GM12891 (cell line): ENCODE measurements around the gene FAM20A.

ENCODE experiments used
- DNase-seq: peaks from one replicate; pipeline ENCODE4 v3.0.0; 2011; ENCODE audit warnings: low spot score; ENCODE audit not compliant: insufficient read length
- FAIRE-seq: peaks from 2 replicates; lab custom pipeline; 2011; peaks lifted over from hg19 to GRCh38; lab: Jason Lieb, UNC
- PAX5 ChIP-seq: IDR thresholded peaks from 2 replicates; pipeline ENCODE4 v1.6.1; 2011; ENCODE audit warnings: low read length, moderate library complexity, mild to moderate bottlenecking; ENCODE audit not compliant: insufficient read depth, severe bottlenecking
- POLR2A ChIP-seq: IDR thresholded peaks from 2 replicates; pipeline ENCODE4 v1.6.1; 2011; ENCODE audit warnings: low read depth, low read length, control low read depth
- POLR2AphosphoS5 ChIP-seq: IDR thresholded peaks from 2 replicates; pipeline ENCODE4 v1.6.1; 2011; ENCODE audit warnings: low read depth, low read length, control low read depth
- POU2F2 ChIP-seq: IDR thresholded peaks from 2 replicates; pipeline ENCODE4 v1.6.1; 2011; ENCODE audit warnings: low read depth, mild to moderate bottlenecking, control low read depth, low read length, moderate library complexity
- SPI1 ChIP-seq: IDR thresholded peaks from 2 replicates; pipeline ENCODE4 v1.6.1; 2011; ENCODE audit warnings: low read depth, low read length, control low read depth
- TAF1 ChIP-seq: IDR thresholded peaks from 2 replicates; pipeline ENCODE4 v1.6.1; 2011; ENCODE audit warnings: low read depth, low read length, control low read depth

Gene FAM20A

GRCh38 chr17:68516732-68517131, 84.4 kb downstream of the FAM20A start:
- FAIRE-seq (no peak), DNase-seq (no peak)
- no peak for TF ChIP-seq PAX5
- TF ChIP-seq POLR2A = no peak
- no peak for TF ChIP-seq POLR2AphosphoS5
- no peak for TF ChIP-seq POU2F2
- TF ChIP-seq TAF1 = no peak
- TF ChIP-seq SPI1 = no peak

- no peak for TF ChIP-seq POLR2A
- TF ChIP-seq SPI1 = no peak
- TF ChIP-seq TAF1 = no peak
- TF ChIP-seq POU2F2 = no peak
- no peak for TF ChIP-seq PAX5
- no peak for TF ChIP-seq POLR2AphosphoS5
- FAIRE-seq (no peak), DNase-seq (no peak)
Measured at GRCh38 chr17:68514831-68515635, 86.1 kb downstream of the FAM20A start.

- TF ChIP-seq POLR2AphosphoS5 = no peak
- no peak for TF ChIP-seq PAX5
- no peak for TF ChIP-seq SPI1
- no peak for TF ChIP-seq POU2F2
- no peak for TF ChIP-seq TAF1
- no peak for TF ChIP-seq POLR2A
Measured at GRCh38 chr17:68513932-68514331, 87.2 kb downstream of the FAM20A start.

GRCh38 chr17:68512960-68513474, 88.2 kb downstream of the FAM20A start:
- FAIRE-seq = no peak
- TF ChIP-seq SPI1 = no peak
- TF ChIP-seq TAF1 = 0 out of 2 replicates have a peak, but pooled peaks have one; percentile 30
- no peak for TF ChIP-seq POU2F2
- TF ChIP-seq POLR2AphosphoS5 = no peak
- TF ChIP-seq PAX5 = no peak
- no peak for TF ChIP-seq POLR2A
- DNase-seq = no peak

More at GRCh38 chr17:68513932-68514331, 87.2 kb downstream of the FAM20A start:
- FAIRE-seq (no peak), DNase-seq (no peak)

GRCh38 chr17:68512247-68512959, 88.8 kb downstream of the FAM20A start, which contains the start of gene PRKAR1A:
TSS of gene PRKAR1A (plus strand) at chr17:68512430. CDS start at chr17:68515400, 2,970 bp downstream.
- peak; percentile 88 for DNase-seq
- peak; percentile 98 for FAIRE-seq
- TF ChIP-seq POLR2AphosphoS5 (peak; percentile 86), POLR2A (peak; percentile 92), TAF1 (peak; percentile 74), SPI1 (peak; percentile 69), POU2F2 (0 out of 2 replicates have a peak, but pooled peaks have one; percentile 15), PAX5 (no peak)

GRCh38 chr17:68511671-68512246, 89.4 kb downstream of the FAM20A start:
- DNase-seq = peak; percentile 49
- no peak; the same call in 1 of the 2 replicates for TF ChIP-seq POLR2A
- no peak for TF ChIP-seq SPI1
- TF ChIP-seq PAX5 = no peak
- no peak for TF ChIP-seq TAF1
- no peak for TF ChIP-seq POLR2AphosphoS5
- TF ChIP-seq POU2F2 = no peak
- peak; percentile 28 for FAIRE-seq

- DNase-seq = no peak
- TF ChIP-seq SPI1 (no peak), TAF1 (no peak), PAX5 (no peak), POLR2A (no peak), POU2F2 (no peak), POLR2AphosphoS5 (no peak)
- FAIRE-seq = peak; percentile 33
Measured at GRCh38 chr17:68511254-68511670, 89.9 kb downstream of the FAM20A start.

GRCh38 chr17:68509141-68510057, 91.8 kb downstream of the FAM20A start:
- no peak for FAIRE-seq
- TF ChIP-seq POU2F2 (no peak), POLR2A (no peak), POLR2AphosphoS5 (no peak), SPI1 (no peak), PAX5 (no peak), TAF1 (no peak)
- DNase-seq = no peak
